Glomerular visceral epithelial cell (primary cell): ENCODE results near the gene EFNA1.

Experiments used
- DNase-seq: peaks from one replicate; pipeline ENCODE4 v3.0.0-alpha.2; 2016; ENCODE audit errors: extremely low spot score

Gene EFNA1

DNA sequence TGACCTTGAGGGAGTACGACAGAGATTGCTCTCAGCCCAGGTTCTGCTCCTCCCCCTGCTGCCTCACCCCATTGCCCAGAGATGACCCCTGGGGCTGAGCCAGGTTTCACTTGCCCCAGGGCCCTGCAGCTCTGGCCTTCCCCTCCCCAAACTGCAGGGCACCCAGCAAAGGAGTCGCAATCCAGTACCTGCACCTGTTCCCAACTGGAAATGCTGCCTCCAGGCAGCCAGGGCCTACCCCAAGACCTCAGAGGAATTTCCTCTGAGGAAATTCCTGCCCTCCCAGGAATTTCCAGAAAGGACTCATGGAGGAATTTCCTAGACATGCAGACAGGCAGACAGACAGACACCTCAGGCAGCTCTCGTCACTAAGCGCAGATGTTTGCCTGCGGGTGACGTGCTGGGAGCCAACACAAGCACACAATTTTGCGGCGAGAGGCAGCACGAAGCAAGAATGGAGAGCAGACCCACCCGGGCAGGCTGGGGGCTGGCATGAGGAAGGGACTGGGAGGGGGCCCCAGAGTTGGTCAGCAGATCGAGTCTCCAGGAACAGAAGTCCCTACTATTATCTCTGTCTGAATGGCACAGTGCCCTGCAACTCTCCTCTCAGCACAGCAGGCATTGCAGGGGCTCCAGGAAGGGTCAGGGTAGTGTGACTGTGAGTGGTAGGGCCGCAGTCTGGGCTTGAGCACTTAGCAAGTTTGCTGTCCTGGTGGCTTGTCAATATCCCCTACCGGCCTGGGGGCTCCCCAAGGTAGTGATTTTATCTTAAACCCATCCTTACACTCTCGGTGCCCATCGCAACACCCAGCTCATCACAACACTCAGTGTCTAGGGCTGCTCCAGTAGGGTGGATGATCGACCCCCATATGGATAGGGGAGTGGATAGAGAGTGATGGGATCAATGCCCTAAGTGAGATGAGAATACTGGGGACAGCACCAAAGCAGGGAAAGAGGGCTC lies 2.9 kb upstream of the EFNA1 start:
- DNase-seq, result peak; percentile 77

DNA sequence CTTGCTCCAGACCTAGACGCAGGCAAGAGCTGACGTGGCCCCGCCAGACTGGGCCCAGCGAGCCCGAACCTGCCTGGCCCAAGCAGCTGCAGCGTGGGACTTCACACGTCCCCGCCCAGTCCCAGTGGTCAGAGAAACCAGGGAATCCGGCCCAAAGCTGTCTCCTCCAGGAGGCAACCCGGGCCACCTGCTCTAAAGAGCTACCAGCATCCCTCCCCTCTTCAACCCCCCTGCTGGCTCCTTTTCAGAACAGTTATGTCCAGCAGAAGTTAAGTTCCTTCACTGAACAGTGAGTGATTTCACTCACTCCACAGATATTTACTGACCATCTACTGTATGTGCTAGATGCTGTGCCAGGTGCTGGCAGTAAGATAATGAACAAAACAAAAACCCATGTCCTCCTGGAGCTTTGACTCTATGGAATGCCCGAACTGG lies 2.1 kb upstream of the EFNA1 start:
- no peak for DNase-seq

DNA sequence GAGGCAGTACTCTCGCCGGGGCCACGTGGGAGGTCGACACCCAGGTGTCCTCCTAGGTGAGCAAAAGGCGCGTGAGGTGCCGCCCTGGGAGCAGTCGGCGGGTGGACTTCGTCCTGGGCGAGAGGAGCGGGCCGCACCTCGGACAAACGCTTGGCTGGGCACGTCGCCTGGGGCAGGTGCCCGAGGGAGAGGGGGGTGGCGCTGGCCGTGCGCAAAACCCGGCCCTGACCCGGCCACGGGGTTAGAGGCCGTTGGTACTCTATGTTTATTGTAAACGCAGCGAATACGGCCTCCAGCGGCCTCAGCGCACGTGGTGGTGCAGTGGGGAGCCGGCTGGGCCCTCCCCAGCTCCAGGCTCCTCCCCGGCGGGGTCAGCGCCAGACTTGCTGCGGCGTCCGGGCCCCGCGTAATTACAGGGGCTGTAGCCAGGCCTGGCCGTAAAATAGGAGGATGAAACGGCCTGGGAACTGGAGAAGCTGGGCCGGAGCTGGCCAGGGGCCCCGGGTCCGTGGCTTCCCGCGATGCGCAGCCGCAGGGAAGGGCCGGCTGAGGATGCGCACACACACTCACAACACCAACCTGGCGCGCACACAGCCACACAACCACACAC lies 1.6 kb upstream of the EFNA1 start:
- no peak for DNase-seq

DNA sequence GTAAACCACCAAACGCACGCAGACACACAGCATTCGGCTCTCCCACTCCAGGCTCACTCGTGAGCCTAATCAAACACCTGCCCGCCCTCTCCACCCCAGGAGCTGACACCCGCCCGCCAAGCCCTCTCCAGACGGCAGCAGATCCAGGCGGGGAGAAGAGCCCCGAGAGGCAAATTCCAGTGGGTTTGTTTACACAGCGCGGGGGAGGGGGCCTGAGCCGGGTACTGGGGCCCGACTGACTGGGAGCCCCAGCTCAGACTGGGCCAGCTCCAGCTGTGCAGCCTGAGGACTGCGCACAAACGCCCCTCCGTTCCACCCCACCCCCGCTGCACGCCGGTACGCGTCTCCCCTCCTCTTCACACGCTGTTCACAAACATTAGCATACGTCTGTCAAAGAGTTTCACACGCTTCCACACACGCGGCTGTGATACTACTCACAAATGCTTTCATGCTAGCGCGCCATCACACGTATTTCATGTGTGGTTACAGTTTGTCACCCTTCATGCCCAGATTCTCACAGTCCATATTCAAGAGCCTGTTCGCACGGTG lies 1.0 kb upstream of the EFNA1 start:
- no peak for DNase-seq

DNA sequence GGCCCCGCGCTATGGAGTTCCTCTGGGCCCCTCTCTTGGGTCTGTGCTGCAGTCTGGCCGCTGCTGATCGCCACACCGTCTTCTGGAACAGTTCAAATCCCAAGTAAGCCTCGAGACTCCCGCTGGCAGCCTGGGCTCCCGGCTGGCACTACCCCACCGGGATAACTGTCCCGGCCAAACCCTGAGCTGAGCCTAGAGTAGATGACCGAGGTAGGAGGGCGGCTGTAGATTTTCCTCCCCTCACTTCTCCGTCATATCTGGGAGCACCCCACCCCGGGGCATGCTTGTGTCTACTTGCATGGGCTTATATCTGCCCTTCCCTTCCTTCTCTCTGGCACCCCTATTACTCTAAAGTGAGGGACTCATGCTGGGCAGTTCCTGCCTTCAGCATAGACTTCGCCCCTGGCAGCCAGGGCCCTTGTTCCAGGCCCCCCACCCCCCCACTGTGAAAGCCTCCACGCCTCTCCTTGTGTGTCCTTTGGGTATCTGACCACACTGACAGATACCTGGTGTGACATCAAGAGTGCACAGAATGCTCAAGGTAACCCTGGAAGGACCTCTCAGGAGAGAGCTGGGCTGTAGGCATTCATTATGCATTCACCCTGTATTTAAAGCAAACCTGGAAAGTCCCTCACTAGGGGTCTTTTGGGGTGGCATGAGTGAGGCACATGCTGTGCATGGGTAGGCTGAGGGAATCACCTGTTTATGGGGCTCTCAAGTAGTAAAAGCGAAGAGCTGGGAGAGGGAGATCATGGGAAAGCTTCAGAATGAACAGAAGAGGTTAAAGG lies 485 bp downstream of the EFNA1 start:
- DNase-seq, result no peak

DNA sequence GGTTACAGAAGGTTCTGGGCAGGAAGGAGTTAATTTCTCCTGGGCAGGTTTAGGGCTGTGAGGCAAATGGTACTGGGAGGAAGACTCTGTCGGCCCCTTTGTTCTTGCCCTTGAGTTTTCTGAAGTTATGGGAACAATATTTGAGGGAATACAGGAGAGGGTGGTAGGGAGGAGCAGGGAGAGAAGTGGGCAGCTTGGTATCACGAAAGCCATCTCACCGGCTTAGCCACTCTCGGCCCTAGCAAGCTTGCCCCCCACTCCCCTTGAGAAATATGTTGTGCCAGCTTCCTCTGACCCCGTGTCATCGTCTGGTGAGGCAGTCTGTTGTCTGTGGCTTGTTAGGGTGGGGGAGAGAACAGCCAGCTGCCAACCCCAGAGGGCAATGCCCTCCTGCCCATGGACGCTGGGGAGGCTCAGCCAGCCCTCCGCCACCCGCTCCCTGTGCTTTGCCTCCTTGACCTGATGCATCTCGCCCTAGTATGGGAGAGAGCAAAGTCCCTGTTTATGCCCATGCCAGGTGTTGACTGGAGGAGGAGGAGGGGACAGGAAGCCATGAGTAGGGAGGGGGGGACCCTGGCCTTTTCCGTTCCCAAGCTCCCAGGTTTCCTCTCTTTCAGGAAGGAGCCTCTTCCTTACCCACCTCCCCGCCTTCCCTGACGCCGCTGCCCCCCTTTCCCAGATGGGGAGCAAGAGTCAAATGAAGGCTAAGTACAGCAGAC lies 1.2 kb downstream of the EFNA1 start:
- no peak for DNase-seq

DNA sequence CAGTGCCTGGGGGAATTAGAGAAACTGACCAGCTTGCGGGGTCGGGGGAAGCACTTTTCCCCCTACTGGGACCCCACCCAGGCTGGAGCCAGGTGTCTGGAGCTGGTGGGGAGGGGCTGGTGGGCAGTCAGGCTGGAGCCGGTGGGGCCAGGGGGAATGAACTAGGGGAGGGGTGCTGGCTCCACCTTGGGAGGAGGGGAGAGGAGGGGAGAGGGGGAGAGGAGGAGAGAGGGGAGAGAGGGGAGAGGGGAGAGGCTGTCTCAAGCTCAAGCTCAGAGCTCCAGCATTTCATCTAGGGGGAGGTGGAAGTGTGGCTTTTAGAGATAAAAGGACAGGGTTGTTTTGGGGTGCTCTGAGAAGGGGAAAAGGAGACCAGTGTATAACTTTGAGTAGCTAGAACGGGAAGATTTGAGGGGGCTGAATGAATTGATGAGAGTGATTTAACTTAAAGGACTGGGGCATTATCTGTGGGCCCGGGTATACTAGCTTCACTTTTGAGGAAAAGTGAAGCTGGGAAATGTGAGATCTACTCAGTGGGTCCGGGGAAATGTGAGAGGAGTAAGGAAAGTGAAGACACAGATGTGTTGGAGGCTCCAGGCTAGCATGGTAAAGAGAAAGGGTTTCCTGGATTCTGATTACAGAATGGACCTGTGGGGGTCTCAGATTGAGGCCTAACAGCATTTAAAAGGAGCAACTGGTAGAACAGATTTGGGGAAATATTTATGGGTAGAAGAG lies 2.8 kb downstream of the EFNA1 start:
- no peak for DNase-seq

DNA sequence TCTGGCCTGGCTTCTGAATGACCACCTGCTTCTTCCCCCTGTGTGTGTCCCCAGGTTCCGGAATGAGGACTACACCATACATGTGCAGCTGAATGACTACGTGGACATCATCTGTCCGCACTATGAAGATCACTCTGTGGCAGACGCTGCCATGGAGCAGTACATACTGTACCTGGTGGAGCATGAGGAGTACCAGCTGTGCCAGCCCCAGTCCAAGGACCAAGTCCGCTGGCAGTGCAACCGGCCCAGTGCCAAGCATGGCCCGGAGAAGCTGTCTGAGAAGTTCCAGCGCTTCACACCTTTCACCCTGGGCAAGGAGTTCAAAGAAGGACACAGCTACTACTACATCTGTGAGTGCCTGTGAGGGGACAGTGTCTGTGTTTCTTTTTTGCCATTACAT lies 3.6 kb downstream of the EFNA1 start:
- no peak for DNase-seq

DNA sequence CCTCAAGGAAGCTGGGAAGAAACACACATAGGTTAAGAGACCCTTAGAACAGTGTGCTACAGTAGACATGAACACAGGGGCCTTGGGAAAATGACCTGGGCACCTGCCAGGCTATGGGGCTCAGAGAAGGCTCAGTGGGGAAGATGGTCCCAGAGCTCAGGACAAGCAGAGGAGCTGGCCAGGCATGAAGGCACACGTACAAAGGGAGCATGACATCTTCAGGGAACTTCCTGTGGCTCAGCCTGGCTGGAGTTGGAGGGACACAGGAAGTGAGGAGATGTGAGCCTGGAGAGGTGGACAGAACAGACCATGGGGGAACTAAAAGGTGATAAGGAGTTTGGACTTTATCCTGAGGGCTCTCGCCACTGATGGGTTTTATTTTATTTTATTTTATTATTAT lies 4.2 kb downstream of the EFNA1 start:
- no peak for DNase-seq

DNA sequence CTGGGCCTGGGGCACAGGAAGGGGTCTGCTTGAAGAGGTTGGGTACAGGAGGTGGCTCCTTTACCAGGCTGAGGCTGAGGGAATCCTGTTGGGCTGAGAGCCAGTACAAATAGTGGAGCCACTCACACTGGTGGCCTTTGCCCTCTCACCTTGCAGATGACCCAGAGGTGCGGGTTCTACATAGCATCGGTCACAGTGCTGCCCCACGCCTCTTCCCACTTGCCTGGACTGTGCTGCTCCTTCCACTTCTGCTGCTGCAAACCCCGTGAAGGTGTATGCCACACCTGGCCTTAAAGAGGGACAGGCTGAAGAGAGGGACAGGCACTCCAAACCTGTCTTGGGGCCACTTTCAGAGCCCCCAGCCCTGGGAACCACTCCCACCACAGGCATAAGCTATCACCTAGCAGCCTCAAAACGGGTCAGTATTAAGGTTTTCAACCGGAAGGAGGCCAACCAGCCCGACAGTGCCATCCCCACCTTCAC lies 6.2 kb downstream of the EFNA1 start:
- DNase-seq, result no peak

DNA sequence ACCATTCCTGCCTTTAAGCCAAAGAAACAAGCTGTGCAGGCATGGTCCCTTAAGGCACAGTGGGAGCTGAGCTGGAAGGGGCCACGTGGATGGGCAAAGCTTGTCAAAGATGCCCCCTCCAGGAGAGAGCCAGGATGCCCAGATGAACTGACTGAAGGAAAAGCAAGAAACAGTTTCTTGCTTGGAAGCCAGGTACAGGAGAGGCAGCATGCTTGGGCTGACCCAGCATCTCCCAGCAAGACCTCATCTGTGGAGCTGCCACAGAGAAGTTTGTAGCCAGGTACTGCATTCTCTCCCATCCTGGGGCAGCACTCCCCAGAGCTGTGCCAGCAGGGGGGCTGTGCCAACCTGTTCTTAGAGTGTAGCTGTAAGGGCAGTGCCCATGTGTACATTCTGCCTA lies 6.6 kb downstream of the EFNA1 start:
- no peak for DNase-seq

DNA sequence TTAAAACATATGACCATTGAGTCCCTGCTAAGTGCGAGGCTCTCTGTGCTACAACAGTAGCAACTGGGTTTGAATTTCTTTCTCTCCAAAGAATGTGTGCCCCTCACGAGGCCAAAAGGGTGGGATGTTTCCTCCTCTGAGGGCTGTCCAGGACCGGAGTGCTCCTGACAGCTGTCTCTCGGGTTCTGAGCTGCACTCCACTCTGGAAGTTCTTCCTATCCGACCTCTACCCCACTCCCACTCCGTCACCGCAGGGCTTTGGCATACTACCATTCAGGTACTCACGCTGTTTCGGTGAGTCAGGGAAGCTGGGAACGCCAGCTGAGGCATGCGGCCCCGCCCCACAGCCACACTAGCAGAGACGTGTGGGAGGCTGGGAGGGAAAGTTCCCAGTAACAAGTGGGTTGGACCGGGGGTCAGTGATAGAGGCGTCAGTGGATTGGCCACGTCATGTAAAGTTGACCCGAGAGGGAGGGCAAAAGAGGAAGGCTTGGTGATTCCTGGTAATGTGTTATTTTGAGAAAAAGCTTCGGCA lies 7.3 kb downstream of the EFNA1 start:
- peak; percentile 95 for DNase-seq

DNA sequence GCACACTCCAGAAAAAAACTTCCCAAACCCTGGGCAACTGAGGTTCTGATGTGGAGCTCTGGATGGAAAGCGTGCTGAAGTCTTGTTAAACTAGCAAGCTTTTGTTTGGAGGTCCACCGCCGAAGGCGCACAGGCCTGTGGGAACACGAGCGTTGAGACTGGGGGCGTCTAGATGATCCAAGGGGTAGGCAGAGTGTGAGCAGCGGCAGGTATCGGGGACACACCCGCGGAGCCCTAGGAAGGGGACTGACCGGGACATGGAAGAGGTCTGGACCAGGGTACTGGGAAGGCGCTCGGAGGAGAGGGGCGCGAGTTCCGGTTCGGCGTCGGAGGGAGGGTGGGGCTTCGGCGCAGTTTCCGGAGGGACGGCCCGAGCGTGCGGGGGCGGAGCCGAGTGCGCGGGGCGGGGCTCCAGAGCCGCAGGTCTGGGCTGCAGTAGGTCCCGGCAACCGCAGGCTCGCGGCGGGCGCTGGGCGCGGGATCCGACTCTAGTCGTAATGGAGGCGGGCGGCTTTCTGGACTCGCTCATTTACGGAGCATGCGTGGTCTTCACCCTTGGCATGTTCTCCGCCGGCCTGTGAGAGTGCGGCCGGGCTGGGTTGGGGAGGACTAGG lies 7.8 kb downstream of the EFNA1 start, which contains the start of gene SLC50A1:
TSS of gene SLC50A1 (plus strand) at position 438 of the 614 bp plus-strand sequence. CDS start at position 498, 60 bp downstream.
- DNase-seq, result peak; percentile 95

DNA sequence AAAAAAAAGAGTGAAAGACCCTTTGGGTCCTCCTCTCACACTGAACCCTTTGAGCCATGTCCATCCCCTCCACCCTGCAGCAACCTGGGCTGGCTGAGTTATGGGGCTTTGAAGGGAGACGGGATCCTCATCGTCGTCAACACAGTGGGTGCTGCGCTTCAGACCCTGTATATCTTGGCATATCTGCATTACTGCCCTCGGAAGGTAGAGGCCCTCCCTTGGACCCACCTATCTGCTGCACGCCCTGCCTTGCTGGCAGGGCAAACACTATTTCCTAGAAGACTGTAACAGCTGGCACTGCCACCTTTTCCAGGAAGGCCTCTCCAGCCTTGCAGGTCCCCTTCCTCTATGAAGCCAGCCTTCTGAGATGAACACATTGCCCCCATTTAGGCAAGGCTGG lies 9.1 kb downstream of the EFNA1 start:
- no peak for DNase-seq

DNA sequence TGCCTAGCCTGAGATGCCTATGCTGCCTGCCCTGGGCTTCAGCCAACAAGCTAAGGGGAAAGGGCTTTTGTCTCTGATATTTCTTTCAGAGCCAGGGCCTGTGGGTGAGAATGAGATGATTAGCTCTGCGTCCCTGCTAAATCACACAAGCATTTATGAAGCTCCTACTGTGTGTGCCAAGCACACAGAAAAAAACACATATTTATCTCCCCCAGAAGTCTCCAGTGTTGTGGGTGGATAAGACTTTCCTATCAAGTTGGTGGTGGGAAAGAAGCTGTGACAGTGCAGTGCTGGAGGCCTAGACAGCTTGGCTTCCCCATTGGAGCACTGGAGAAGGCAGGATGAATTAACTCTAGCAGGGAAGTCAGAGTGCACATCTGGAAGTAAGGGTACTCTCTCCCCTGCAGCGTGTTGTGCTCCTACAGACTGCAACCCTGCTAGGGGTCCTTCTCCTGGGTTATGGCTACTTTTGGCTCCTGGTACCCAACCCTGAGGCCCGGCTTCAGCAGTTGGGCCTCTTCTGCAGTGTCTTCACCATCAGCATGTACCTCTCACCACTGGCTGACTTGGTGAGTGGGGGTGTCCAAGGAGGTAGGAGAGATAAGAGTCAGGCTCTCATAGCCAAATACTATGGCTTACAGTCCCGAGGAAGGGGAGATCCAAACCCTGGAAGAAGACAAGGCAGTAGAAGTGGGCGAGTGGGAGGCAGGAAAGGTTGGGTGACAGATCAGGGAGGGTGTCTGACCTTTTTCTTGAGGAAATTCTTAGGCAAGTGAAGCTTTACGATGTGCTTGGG lies 9.7 kb downstream of the EFNA1 start:
- no peak for DNase-seq

DNA sequence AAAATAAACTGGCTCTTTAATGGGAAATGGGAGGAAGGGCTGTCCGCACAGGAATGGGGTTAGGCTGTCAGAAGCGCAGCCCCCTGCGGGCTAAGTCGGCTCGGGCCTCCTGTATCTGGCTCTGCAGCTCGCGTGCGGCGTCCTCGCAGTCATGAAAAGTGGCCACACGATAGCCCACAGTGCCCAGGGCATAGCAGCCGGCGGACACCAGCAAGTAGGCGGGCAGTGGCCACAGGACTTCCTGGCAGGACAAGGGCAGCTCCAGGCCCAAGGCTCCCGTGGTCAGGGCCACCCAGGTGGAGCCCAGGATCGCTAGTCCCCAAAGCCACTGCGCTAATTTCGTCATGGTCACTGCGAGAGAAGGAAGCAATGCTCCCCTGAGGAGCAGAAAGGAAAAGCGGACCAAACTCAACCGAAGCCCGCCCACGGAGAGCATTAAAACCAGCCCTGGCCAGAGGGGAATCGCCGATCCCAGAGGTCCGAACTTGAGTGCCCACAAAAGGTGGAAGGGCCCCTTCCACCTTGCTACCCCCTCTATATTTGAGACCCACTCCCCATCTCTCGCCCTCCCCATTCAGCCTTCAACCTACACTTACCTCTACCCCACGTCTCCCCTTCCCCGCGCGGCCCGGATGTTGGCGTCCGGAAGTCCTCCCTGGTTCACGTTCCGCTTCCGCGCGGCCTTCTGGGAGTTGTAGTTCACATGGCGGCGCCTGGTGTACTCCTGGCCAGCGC lies 12.4 kb downstream of the EFNA1 start, which contains the start of gene DPM3:
TSS of gene DPM3 (minus strand) at position 637 of the 735 bp plus-strand sequence. CDS start at position 346, 291 bp downstream.
- DNase-seq, result peak; percentile 79

DNA sequence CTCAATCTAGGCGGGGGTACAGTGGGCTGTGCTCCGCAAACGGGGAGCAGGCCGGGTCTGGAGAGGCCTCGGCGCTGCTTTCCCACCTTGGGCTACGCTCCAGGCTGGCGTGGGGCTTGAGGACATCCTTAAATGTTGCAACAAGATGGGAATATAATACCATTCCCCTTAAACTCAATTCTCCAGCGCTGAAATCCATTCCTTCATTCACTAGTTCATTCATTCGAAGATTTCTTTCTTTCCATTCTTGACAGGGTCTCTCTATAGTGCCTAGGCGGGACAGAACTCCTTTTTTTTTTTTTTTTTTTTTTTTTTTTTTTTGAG lies 12.9 kb downstream of the EFNA1 start:
- DNase-seq, result no peak

DNA sequence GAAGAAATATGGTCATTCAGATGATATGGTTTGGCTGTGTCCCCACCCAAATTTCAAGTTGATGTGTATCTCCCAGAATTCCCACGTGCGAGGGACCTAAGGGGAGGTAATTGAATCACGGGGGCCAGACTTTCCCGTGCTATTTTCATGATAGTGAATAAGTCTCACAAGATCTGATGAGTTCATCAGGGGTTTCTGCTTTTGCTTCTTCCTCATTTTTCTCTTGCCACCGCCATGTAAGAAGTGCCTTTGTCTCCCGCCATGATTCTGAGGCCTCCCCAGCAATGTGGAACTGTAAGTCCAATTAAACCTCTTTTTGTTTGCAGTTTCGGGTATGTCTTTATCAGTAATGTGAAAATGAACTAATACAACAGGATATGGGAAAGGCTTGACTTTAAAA lies 14.1 kb downstream of the EFNA1 start:
- no peak for DNase-seq
